ENCODE data around the gene SNAP25.

Gene SNAP25

GRCh38 chr20:10225439-10226060 lies 6.9 kb downstream of the SNAP25 start:
- Histone ChIP-seq H4K20me1 (ENCODE audit: low read depth, low read length) (no peaks in the 10 kb centered on the region), H3K9me3 (ENCODE audit: insufficient read depth, low read length) (no peaks in the 10 kb centered on the region), H3K4me2 (ENCODE audit: low read depth, low read length, poor library complexity, severe bottlenecking) (no peak overlapping the region), H2AFZ (ENCODE audit: low read depth, low read length, severe bottlenecking) (no peak overlapping the region), H3K36me3 (ENCODE audit: low read length) (no peaks in the 10 kb centered on the region), H3K9me2 (replicated peaks; ENCODE audit: insufficient read depth, low read length) (no peaks in the 10 kb centered on the region), H3K4me3 (ENCODE audit: insufficient read depth, low read length, poor library complexity, severe bottlenecking) (no peak overlapping the region), H3K9ac (ENCODE audit: low read length) (no peak overlapping the region), H3K79me2 (ENCODE audit: insufficient read depth, low read length) (no peaks in the 10 kb centered on the region), H3K27ac (ENCODE audit: low read depth, low read length) (no peak overlapping the region), H3K27me3 (ENCODE audit: low read length) (no peaks in the 10 kb centered on the region), H3F3A (ENCODE audit: insufficient read depth) (no peaks in the 10 kb centered on the region)
- no peak for TF ChIP-seq EZH2phosphoT487 (conservative IDR thresholded peaks at IDR 0.05; ENCODE audit: low read length)
- peak; percentile 13 for TF ChIP-seq CTCF (IDR thresholded peaks at IDR 0.05; ENCODE audit: insufficient read depth, low read length, poor library complexity, severe bottlenecking)

- Histone ChIP-seq H3K36me3 (ENCODE audit: low read length) (no peaks in the 10 kb centered on the region), H3K79me2 (ENCODE audit: insufficient read depth, low read length) (no peaks in the 10 kb centered on the region), H3K9me2 (replicated peaks; ENCODE audit: insufficient read depth, low read length) (no peaks in the 10 kb centered on the region), H3K4me2 (ENCODE audit: low read depth, low read length, poor library complexity, severe bottlenecking) (no peak overlapping the region), H2AFZ (ENCODE audit: low read depth, low read length, severe bottlenecking) (no peak overlapping the region), H3K4me3 (ENCODE audit: insufficient read depth, low read length, poor library complexity, severe bottlenecking) (no peak overlapping the region), H3K27me3 (ENCODE audit: low read length) (no peaks in the 10 kb centered on the region), H3F3A (ENCODE audit: insufficient read depth) (no peaks in the 10 kb centered on the region), H3K27ac (ENCODE audit: low read depth, low read length) (no peak overlapping the region), H3K9me3 (ENCODE audit: insufficient read depth, low read length) (no peaks in the 10 kb centered on the region), H4K20me1 (ENCODE audit: low read depth, low read length) (no peaks in the 10 kb centered on the region), H3K9ac (ENCODE audit: low read length) (no peak overlapping the region)
- TF ChIP-seq EZH2phosphoT487 (conservative IDR thresholded peaks at IDR 0.05; ENCODE audit: low read length) (no peak), CTCF (IDR thresholded peaks at IDR 0.05; ENCODE audit: insufficient read depth, low read length, poor library complexity, severe bottlenecking) (no peak)
These were observed 9.7 kb downstream of the SNAP25 start for GRCh38 chr20:10228330-10228729.

- H3K9me2 ChIP-seq (replicated peaks; ENCODE audit: insufficient read depth, low read length) = no peaks in the 10 kb centered on the region
- H3F3A ChIP-seq (ENCODE audit: insufficient read depth) = no peaks in the 10 kb centered on the region
- no peak overlapping the region for H3K4me2 ChIP-seq (ENCODE audit: low read depth, low read length, poor library complexity, severe bottlenecking)
- no peaks in the 10 kb centered on the region for H3K27me3 ChIP-seq (ENCODE audit: low read length)
- no peaks in the 10 kb centered on the region for H3K79me2 ChIP-seq (ENCODE audit: insufficient read depth, low read length)
- H3K36me3 ChIP-seq (ENCODE audit: low read length) = no peaks in the 10 kb centered on the region
- TF ChIP-seq CTCF (IDR thresholded peaks at IDR 0.05; ENCODE audit: insufficient read depth, low read length, poor library complexity, severe bottlenecking) = no peak
- no peak for TF ChIP-seq EZH2phosphoT487 (conservative IDR thresholded peaks at IDR 0.05; ENCODE audit: low read length)
- no peak overlapping the region for H2AFZ ChIP-seq (ENCODE audit: low read depth, low read length, severe bottlenecking)
- no peak overlapping the region for H3K9ac ChIP-seq (ENCODE audit: low read length)
- no peak overlapping the region for H3K4me3 ChIP-seq (ENCODE audit: insufficient read depth, low read length, poor library complexity, severe bottlenecking)
- no peaks in the 10 kb centered on the region for H3K9me3 ChIP-seq (ENCODE audit: insufficient read depth, low read length)
- no peaks in the 10 kb centered on the region for H4K20me1 ChIP-seq (ENCODE audit: low read depth, low read length)
- no peak overlapping the region for H3K27ac ChIP-seq (ENCODE audit: low read depth, low read length)
These were observed 12.7 kb downstream of the SNAP25 start for GRCh38 chr20:10231290-10231689.
